HG03066 (cell line): ENCODE results near the gene HEXD.

Experiments used
- ATAC-seq: cut with Tn5 transposase; IDR thresholded peaks from one replicate; pipeline ENCODE4 v1.9.1; 2021; ENCODE audit warnings: low read depth; ENCODE audit not compliant: unreplicated experiment

Gene HEXD

GRCh38 chr17:82412535-82413520 is 5.3 kb upstream of the HEXD start:
- no peak for ATAC-seq

- ATAC-seq: no peak
These were observed 3.4 kb upstream of the HEXD start for GRCh38 chr17:82414548-82415281.

- ATAC-seq: no peak
These were observed 2.8 kb upstream of the HEXD start for GRCh38 chr17:82415336-82415735.

- no peak for ATAC-seq
These were observed 2.4 kb upstream of the HEXD start for GRCh38 chr17:82415786-82416185.

GRCh38 chr17:82416264-82416663 is 1.9 kb upstream of the HEXD start:
- ATAC-seq: no peak

GRCh38 chr17:82416771-82417170 is 1.4 kb upstream of the HEXD start:
- ATAC-seq: no peak

GRCh38 chr17:82419540-82419939 is 1.4 kb downstream of the HEXD start:
- ATAC-seq: no peak

- ATAC-seq: no peak
These were observed 6.1 kb downstream of the HEXD start for GRCh38 chr17:82424001-82424862.

- no peak for ATAC-seq
These were observed 6.7 kb downstream of the HEXD start for GRCh38 chr17:82424863-82425159.

GRCh38 chr17:82428546-82428945 is 10.4 kb downstream of the HEXD start:
- no peak for ATAC-seq

- no peak for ATAC-seq
These were observed 11.7 kb downstream of the HEXD start for GRCh38 chr17:82429824-82430223.

GRCh38 chr17:82432017-82432416 is 13.9 kb downstream of the HEXD start:
- no peak for ATAC-seq

GRCh38 chr17:82433560-82434215 is 15.5 kb downstream of the HEXD start:
- ATAC-seq: no peak

GRCh38 chr17:82434216-82434565 is 16.0 kb downstream of the HEXD start:
- ATAC-seq: no peak

- no peak for ATAC-seq
These were observed 17.0 kb downstream of the HEXD start for GRCh38 chr17:82435103-82435502.

- ATAC-seq: no peak
These were observed 17.7 kb downstream of the HEXD start for GRCh38 chr17:82435601-82436583.

- ATAC-seq: no peak
These were observed 18.6 kb downstream of the HEXD start for GRCh38 chr17:82436601-82437324.

GRCh38 chr17:82437325-82437668 is 19.1 kb downstream of the HEXD start:
- ATAC-seq: no peak
